H9 (cell line): ENCODE measurements around the gene DSTN. TPM values are rescaled to one million over a fixed set of nuclear protein-coding genes. Genes with fewer than 3 reads are reported as not detected.

Experiments used
- DNase-seq: peaks from one replicate; pipeline ENCODE4 v3.0.0-alpha.2; 2017
- H2AFZ ChIP-seq: one replicate; pipeline ENCODE4 v1.6.1; 2013; ENCODE audit warnings: mild to moderate bottlenecking, low read length, control low read depth, moderate library complexity
- H2AK5ac ChIP-seq: 2 replicates; pipeline ENCODE4 v1.6.1; 2013; ENCODE audit warnings: low read length, control low read depth, mixed read lengths; ENCODE audit not compliant: insufficient read length
- H2BK120ac ChIP-seq: one replicate; pipeline ENCODE4 v1.6.1; 2013; ENCODE audit warnings: low read depth, mild to moderate bottlenecking, low read length, control low read depth, inconsistent platforms; ENCODE audit not compliant: poor library complexity, severe bottlenecking
- H2BK12ac ChIP-seq: 2 replicates; pipeline ENCODE4 v1.6.1; 2013; ENCODE audit warnings: low read length, control low read depth, mixed read lengths, low read depth; ENCODE audit not compliant: insufficient read length
- H2BK15ac ChIP-seq: 2 replicates; pipeline ENCODE4 v1.6.1; 2013; ENCODE audit warnings: low read depth, low read length, control low read depth
- H2BK20ac ChIP-seq: one replicate; pipeline ENCODE4 v1.6.1; 2013; ENCODE audit warnings: low read depth, mild to moderate bottlenecking, low read length, control low read depth, inconsistent platforms; ENCODE audit not compliant: poor library complexity, severe bottlenecking
- H2BK5ac ChIP-seq: 2 replicates; pipeline ENCODE4 v1.6.1; 2013; ENCODE audit warnings: low read length, control low read depth, mixed read lengths; ENCODE audit not compliant: insufficient read length
- H3K14ac ChIP-seq: 2 replicates; pipeline ENCODE4 v1.6.1; 2013; ENCODE audit warnings: low read length, control low read depth; ENCODE audit not compliant: insufficient read depth
- H3K18ac ChIP-seq: 2 replicates; pipeline ENCODE4 v1.6.1; 2013; ENCODE audit warnings: low read depth, mild to moderate bottlenecking, mixed read lengths, low read length, control low read depth; ENCODE audit not compliant: insufficient read length
- H3K23ac ChIP-seq: 2 replicates; pipeline ENCODE4 v1.6.1; 2013; ENCODE audit warnings: low read length, control low read depth, mixed read lengths, low read depth; ENCODE audit not compliant: insufficient read length
- H3K23me2 ChIP-seq: 2 replicates; pipeline ENCODE4 v1.6.1; 2013; ENCODE audit warnings: low read depth, mild to moderate bottlenecking, mixed read lengths, low read length, control low read depth; ENCODE audit not compliant: insufficient read length, poor library complexity, severe bottlenecking
- H3K27ac ChIP-seq: 2 replicates; pipeline ENCODE4 v1.5.1; 2013; ENCODE audit warnings: low read length, control low read depth, mixed read lengths, low read depth; ENCODE audit not compliant: insufficient read length
- H3K27me3 ChIP-seq: 2 replicates; pipeline ENCODE4 v1.6.1; 2013; ENCODE audit warnings: low read length, control low read depth, inconsistent platforms; ENCODE audit not compliant: insufficient read depth
- H3K4ac ChIP-seq: 2 replicates; pipeline ENCODE4 v1.6.1; 2013; ENCODE audit warnings: low read depth, mild to moderate bottlenecking, control low read depth, inconsistent platforms, low read length, moderate library complexity
- H3K4me1 ChIP-seq: 2 replicates; pipeline ENCODE4 v1.6.1; 2013; ENCODE audit warnings: low read length, control low read depth, inconsistent platforms; ENCODE audit not compliant: insufficient read depth
- H3K4me2 ChIP-seq: 2 replicates; pipeline ENCODE4 v1.6.1; 2013; ENCODE audit warnings: low read length, control low read depth, mixed read lengths; ENCODE audit not compliant: insufficient read length, insufficient read depth
- H3K56ac ChIP-seq: 2 replicates; pipeline ENCODE4 v1.6.1; 2013; ENCODE audit warnings: low read depth, mild to moderate bottlenecking, mixed read lengths, low read length, control low read depth; ENCODE audit not compliant: insufficient read length
- H3K79me1 ChIP-seq: 2 replicates; pipeline ENCODE4 v1.6.1; 2013; ENCODE audit warnings: low read depth, mild to moderate bottlenecking, moderate library complexity, low read length, control low read depth, inconsistent platforms; ENCODE audit not compliant: insufficient read depth, poor library complexity, severe bottlenecking
- H3K79me2 ChIP-seq: 2 replicates; pipeline ENCODE4 v1.6.1; 2013; ENCODE audit warnings: low read length, control low read depth, inconsistent platforms; ENCODE audit not compliant: insufficient read depth
- H3K9ac ChIP-seq: 2 replicates; pipeline ENCODE4 v1.6.1; 2013; ENCODE audit warnings: low read length, control low read depth, mixed read lengths; ENCODE audit not compliant: insufficient read length; ENCODE audit errors: extremely low read depth
- H3K9me3 ChIP-seq: one replicate; pipeline ENCODE4 v1.6.1; 2013; ENCODE audit warnings: low read depth, low read length, inconsistent platforms; ENCODE audit not compliant: control insufficient read depth
- H3T11ph ChIP-seq: one replicate; pipeline ENCODE4 v1.6.1; 2013; ENCODE audit warnings: mild to moderate bottlenecking, low read length, control low read depth, inconsistent platforms
- H4K20me1 ChIP-seq: one replicate; pipeline ENCODE4 v1.6.1; 2013; ENCODE audit not compliant: control insufficient read depth, insufficient read length, insufficient read depth
- H4K5ac ChIP-seq: 2 replicates; pipeline ENCODE4 v1.6.1; 2013; ENCODE audit warnings: low read depth, mild to moderate bottlenecking, mixed read lengths, low read length, control low read depth; ENCODE audit not compliant: insufficient read length
- H4K8ac ChIP-seq: replicated peaks from 2 replicates; pipeline ENCODE4 v1.6.1; 2013; ENCODE audit warnings: low read length, control low read depth, mixed read lengths, low read depth; ENCODE audit not compliant: insufficient read length
- H4K91ac ChIP-seq: 2 replicates; pipeline ENCODE4 v1.6.1; 2013; ENCODE audit warnings: low read depth, mild to moderate bottlenecking, moderate library complexity, mixed read lengths, low read length, control low read depth; ENCODE audit not compliant: insufficient read length
- H3K27ac Mint-ChIP-seq, 3 experiments: 2 replicates in 2 of 3; 3 replicates in 1 of 3; pipeline ENCODE4 v1.8.0; 2020 to 2021; ENCODE audit warnings: mixed read lengths in 3 of 3, mild to moderate bottlenecking in 1 of 3, moderate library complexity in 1 of 3
- H3K27me3 Mint-ChIP-seq: 2 replicates; pipeline ENCODE4 v1.8.0; 2021; ENCODE audit warnings: low read depth, mild to moderate bottlenecking, moderate library complexity, mixed read lengths
- H3K36me3 Mint-ChIP-seq, 3 experiments: 2 replicates in 2 of 3; 3 replicates in 1 of 3; pipeline ENCODE4 v1.8.0; 2020 to 2021; ENCODE audit warnings: low read depth in 3 of 3, mixed read lengths in 3 of 3; ENCODE audit not compliant: insufficient read depth in 1 of 3
- H3K4me1 Mint-ChIP-seq, 2 experiments: 2 replicates each; pipeline ENCODE4 v1.8.0; 2020; ENCODE audit warnings: mixed read lengths in 2 of 2
- H3K4me3 Mint-ChIP-seq, 2 experiments: 2 replicates in 1 of 2; 3 replicates in 1 of 2; pipeline ENCODE4 v1.8.0; 2020 to 2021; ENCODE audit warnings: mild to moderate bottlenecking in 2 of 2, mixed read lengths in 2 of 2, moderate library complexity in 1 of 2
- H3K9me3 Mint-ChIP-seq, 2 experiments: 2 replicates in 1 of 2; 3 replicates in 1 of 2; pipeline ENCODE4 v1.8.0; 2020; ENCODE audit warnings: mild to moderate bottlenecking in 2 of 2, mixed read lengths in 2 of 2, moderate library complexity in 1 of 2
- CTCF ChIP-seq: fragments of 200-600 bp; sonication (generic); conservative IDR thresholded peaks from 3 replicates; pipeline ENCODE4 v1.8.0; 2021; ENCODE audit warnings: antibody characterized with exemption, mild to moderate bottlenecking
- WGBS: extraction: QIAGEN DNeasy Blood & Tissue Kit; methylation state at CpG from one replicate; pipeline ENCODE4 v1.1.7; 2013; ENCODE audit warnings: missing lambda C conversion rate, low lambda C conversion rate, mixed read lengths; ENCODE audit not compliant: insufficient read length; ENCODE audit errors: extremely low coverage; 5-methylcytosine and 5-hydroxymethylcytosine counted together
- total RNA-seq: library from RNA; stranded (reverse); gene quantifications from 2 replicates; pipeline ENCODE4 v1.2.1, GENCODE V29; 2021

Gene DSTN
- total RNA-seq, 1 experiment from 2014 or later: 145 TPM

GRCh38 chr20:17601957-17602356, 32.1 kb downstream of the DSTN start:
- peaks cover 0 to 2% of the 10 kb centered on the region in 2 experiments; a peak in 1 of 5 replicates for H3K9me3 Mint-ChIP-seq
- H3K4me1 Mint-ChIP-seq: peaks cover 31 to 35% of the 10 kb centered on the region in 2 experiments
- H3K9ac ChIP-seq: no peak overlapping the region
- H3K4me2 ChIP-seq: peak overlapping the region; percentile 44
- no peaks in the 10 kb centered on the region for H3K9me3 ChIP-seq
- WGBS: no CpG with 5 or more reads among the region's 4 CpGs
- H2BK20ac ChIP-seq: no peak overlapping the region
- H3K56ac ChIP-seq: no peak overlapping the region
- TF ChIP-seq CTCF: no peak
- H2BK120ac ChIP-seq: no peak overlapping the region
- no peak overlapping the region for H2BK12ac ChIP-seq
- H4K20me1 ChIP-seq: no peaks in the 10 kb centered on the region
- H4K5ac ChIP-seq: no peak overlapping the region
- no peak overlapping the region for H4K91ac ChIP-seq
- no peaks in the 10 kb centered on the region for H3K27me3 ChIP-seq
- no peak overlapping the region for H2AK5ac ChIP-seq
- no peak overlapping the region; the same call in 1 of the 2 replicates for H3K14ac ChIP-seq
- no peak for DNase-seq
- peak overlapping the region; percentile 3 to 90 (median 31); a peak in 4 of 7 replicates for H3K27ac Mint-ChIP-seq
- no peak overlapping the region for H3T11ph ChIP-seq
- peaks cover 10 to 27% (median 19%) of the 10 kb centered on the region in 3 experiments for H3K36me3 Mint-ChIP-seq
- peak overlapping the region in 1 of 2 experiments; percentile 18; a peak in 1 of 5 replicates for H3K4me3 Mint-ChIP-seq
- no peaks in the 10 kb centered on the region for H3K27me3 Mint-ChIP-seq
- no peak overlapping the region for H4K8ac ChIP-seq
- no peak overlapping the region for H2BK15ac ChIP-seq
- no peak overlapping the region for H2AFZ ChIP-seq
- H2BK5ac ChIP-seq: no peak overlapping the region
- H3K23ac ChIP-seq: no peak overlapping the region
- peak overlapping the region; percentile 69 for H3K27ac ChIP-seq
- H3K4me1 ChIP-seq: peaks cover 11% of the 10 kb centered on the region; the same call in 1 of the 2 replicates
- H3K79me1 ChIP-seq: no peaks in the 10 kb centered on the region
- no peaks in the 10 kb centered on the region for H3K23me2 ChIP-seq
- no peak overlapping the region for H3K18ac ChIP-seq
- H3K79me2 ChIP-seq: no peaks in the 10 kb centered on the region; the same call in 1 of the 2 replicates
- H3K4ac ChIP-seq: no peak overlapping the region
